GM12892 (cell line): ENCODE measurements around the gene GXYLT2.

Experiments
- POLR2A ChIP-seq: IDR thresholded peaks from 2 replicates; pipeline ENCODE4 v1.6.1; 2011; ENCODE audit warnings: low read depth, low read length, control low read depth
- POLR2AphosphoS5 ChIP-seq: IDR thresholded peaks from 2 replicates; pipeline ENCODE4 v1.6.1; 2011; ENCODE audit warnings: low read depth, low read length, control low read depth

DNA sequence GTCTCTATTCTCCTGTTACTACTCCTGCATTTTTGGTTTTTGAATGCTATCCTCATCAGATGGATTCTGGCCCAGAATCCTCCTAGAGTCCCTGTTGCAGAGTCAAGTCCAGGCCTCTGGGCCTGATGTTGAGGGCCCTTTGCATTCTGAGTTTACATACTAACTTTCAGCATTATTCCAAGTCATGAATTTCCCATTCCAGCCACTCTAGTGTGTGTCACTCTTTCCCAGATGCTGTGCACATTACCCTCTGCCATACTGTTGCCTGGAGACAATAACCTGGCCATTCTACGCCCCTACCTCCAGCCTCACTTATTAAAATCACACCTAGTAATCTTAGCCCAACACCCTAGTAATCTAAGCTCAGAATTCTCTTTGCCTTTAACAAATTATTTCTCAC is 53.4 kb downstream of the GXYLT2 start:
- no peak for TF ChIP-seq POLR2A
- no peak for TF ChIP-seq POLR2AphosphoS5
